A549 (cell line): ENCODE measurements around the gene ROPN1.
"Not testable (repeated sequence)": the region's sequence is repeated elsewhere in the genome, so short reads cannot be mapped to it uniquely, and the experiment has no call there.

Experiments used
- CEBPB ChIP-seq, 2 experiments: fragments of >200 bp in 1 of 2; sonication (Bioruptor Twin) in 1 of 2; formaldehyde crosslinking in 1 of 2; IDR thresholded peaks; 2 replicates each; pipeline ENCODE4 v1.6.1; 2012 to 2016
- CHD2 ChIP-seq: fragments of 150-350 bp; IDR thresholded peaks from 2 replicates; pipeline ENCODE4 v1.6.1; 2014; ENCODE audit warnings: low read length; ENCODE audit not compliant: partially characterized antibody
- CHD4 ChIP-seq: fragments of 200-600 bp; sonication (generic); IDR thresholded peaks from 2 replicates; pipeline ENCODE4 v1.6.1; 2016; ENCODE audit warnings: antibody characterized with exemption, mild to moderate bottlenecking, borderline replicate concordance
- CTCF ChIP-seq: fragments of >200 bp; sonication (Bioruptor Twin); formaldehyde crosslinking; IDR thresholded peaks from 3 replicates; pipeline ENCODE4 v1.5.1; 2016
- EP300 ChIP-seq, 2 experiments: fragments of >200 bp; sonication (Bioruptor Twin); formaldehyde crosslinking; IDR thresholded peaks; 2 replicates in 1 of 2; 3 replicates in 1 of 2; pipeline ENCODE4 v1.6.1; 2016 to 2017
- MAFK ChIP-seq: fragments of 450-650 bp; IDR thresholded peaks from 2 replicates; pipeline ENCODE4 v1.6.1; 2014; ENCODE audit not compliant: partially characterized antibody
- MAZ ChIP-seq: fragments of 150-350 bp; IDR thresholded peaks from 2 replicates; pipeline ENCODE4 v1.6.1; 2014; ENCODE audit warnings: antibody characterized with exemption, low read depth, low read length, borderline replicate concordance
- MYC ChIP-seq: IDR thresholded peaks from 2 replicates; pipeline ENCODE4 v1.6.1; 2012; ENCODE audit warnings: mild to moderate bottlenecking, inconsistent platforms, low read length, improper control_type of control experiment, borderline replicate concordance
- POLR2A ChIP-seq: IDR thresholded peaks from 2 replicates; pipeline ENCODE4 v1.6.1; 2012; ENCODE audit warnings: mild to moderate bottlenecking, low read length
- RAD21 ChIP-seq, 2 experiments: fragments of >200 bp in 1 of 2; sonication (Bioruptor Twin) in 1 of 2; formaldehyde crosslinking in 1 of 2; IDR thresholded peaks in 1 of 2; conservative IDR thresholded peaks in 1 of 2; 2 replicates in 1 of 2; 3 replicates in 1 of 2; pipeline ENCODE4 v1.6.1; 2012 to 2018; ENCODE audit warnings: inconsistent platforms in 1 of 2
- TF ChIP-seq, protein P1 (sequence below): fragments of 200-600 bp; sonication (generic); IDR thresholded peaks from 2 replicates; pipeline ENCODE4 v1.6.1; 2016; ENCODE audit warnings: antibody characterized with exemption, mild to moderate bottlenecking, moderate library complexity
- TF ChIP-seq, protein P2 (sequence below): fragments of >200 bp; sonication (Bioruptor Twin); formaldehyde crosslinking; IDR thresholded peaks from 3 replicates; pipeline ENCODE4 v1.6.1; 2016

- TF ChIP-seq CTCF (peak; percentile 64), RAD21 (conservative IDR thresholded peaks at IDR 0.05 in 1 of 2, IDR thresholded peaks at IDR 0.05 in 1 of 2) (peak; percentile 56)
- not testable (repeated sequence) for TF ChIP-seq MAZ; POLR2A; EP300 (IDR thresholded peaks at IDR 0.05); MAFK; MYC; CHD4; CHD2; CEBPB (IDR thresholded peaks at IDR 0.05)
- TF ChIP-seq, protein P1, sequence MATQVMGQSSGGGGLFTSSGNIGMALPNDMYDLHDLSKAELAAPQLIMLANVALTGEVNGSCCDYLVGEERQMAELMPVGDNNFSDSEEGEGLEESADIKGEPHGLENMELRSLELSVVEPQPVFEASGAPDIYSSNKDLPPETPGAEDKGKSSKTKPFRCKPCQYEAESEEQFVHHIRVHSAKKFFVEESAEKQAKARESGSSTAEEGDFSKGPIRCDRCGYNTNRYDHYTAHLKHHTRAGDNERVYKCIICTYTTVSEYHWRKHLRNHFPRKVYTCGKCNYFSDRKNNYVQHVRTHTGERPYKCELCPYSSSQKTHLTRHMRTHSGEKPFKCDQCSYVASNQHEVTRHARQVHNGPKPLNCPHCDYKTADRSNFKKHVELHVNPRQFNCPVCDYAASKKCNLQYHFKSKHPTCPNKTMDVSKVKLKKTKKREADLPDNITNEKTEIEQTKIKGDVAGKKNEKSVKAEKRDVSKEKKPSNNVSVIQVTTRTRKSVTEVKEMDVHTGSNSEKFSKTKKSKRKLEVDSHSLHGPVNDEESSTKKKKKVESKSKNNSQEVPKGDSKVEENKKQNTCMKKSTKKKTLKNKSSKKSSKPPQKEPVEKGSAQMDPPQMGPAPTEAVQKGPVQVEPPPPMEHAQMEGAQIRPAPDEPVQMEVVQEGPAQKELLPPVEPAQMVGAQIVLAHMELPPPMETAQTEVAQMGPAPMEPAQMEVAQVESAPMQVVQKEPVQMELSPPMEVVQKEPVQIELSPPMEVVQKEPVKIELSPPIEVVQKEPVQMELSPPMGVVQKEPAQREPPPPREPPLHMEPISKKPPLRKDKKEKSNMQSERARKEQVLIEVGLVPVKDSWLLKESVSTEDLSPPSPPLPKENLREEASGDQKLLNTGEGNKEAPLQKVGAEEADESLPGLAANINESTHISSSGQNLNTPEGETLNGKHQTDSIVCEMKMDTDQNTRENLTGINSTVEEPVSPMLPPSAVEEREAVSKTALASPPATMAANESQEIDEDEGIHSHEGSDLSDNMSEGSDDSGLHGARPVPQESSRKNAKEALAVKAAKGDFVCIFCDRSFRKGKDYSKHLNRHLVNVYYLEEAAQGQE, result not testable (repeated sequence)
- TF ChIP-seq, protein P2, sequence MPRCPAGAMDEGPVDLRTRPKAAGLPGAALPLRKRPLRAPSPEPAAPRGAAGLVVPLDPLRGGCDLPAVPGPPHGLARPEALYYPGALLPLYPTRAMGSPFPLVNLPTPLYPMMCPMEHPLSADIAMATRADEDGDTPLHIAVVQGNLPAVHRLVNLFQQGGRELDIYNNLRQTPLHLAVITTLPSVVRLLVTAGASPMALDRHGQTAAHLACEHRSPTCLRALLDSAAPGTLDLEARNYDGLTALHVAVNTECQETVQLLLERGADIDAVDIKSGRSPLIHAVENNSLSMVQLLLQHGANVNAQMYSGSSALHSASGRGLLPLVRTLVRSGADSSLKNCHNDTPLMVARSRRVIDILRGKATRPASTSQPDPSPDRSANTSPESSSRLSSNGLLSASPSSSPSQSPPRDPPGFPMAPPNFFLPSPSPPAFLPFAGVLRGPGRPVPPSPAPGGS, result not testable (repeated sequence)
These were observed 12.1 kb downstream of the ROPN1 start for GRCh38 chr3:123979525-123980501.
